NCI-H1694 (cell line): Measurements from ENCODE around the gene TNIK.
"Not testable (repeated sequence)": the region's sequence is repeated elsewhere in the genome, so short reads cannot be mapped to it uniquely, and the experiment has no call there.

ENCODE experiments used
- DNase-seq: peaks from one replicate; lab custom pipeline; 2025; lab: John Stamatoyannopoulos, UW

TNIK gene

GRCh38 chr3:171126478-171127209 lies 333.6 kb downstream of the TNIK start:
- DNase-seq: no peak

- no peak for DNase-seq
These were observed 335.2 kb downstream of the TNIK start for GRCh38 chr3:171125010-171125409.

DNA sequence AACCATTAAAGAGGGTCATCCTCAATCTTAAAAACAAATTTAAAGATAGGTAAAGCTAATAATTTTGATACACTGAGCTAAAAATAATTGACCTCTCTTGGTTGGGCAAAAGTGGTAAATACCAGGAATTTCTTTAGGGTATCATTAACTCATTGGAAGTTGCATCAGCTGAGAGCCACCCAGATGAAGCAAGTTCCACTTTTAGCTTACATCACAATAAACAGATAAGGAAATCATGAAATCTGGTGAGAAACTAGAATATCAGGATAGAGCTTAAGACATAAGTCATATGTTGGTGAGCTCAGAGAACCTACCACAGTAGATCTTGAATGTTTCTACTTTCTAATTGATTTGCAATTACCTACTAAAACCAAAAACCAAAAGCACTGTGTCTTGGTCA lies 336.3 kb downstream of the TNIK start:
- DNase-seq: no peak

- DNase-seq: no peak
These were observed 337.3 kb downstream of the TNIK start for GRCh38 chr3:171122861-171123260.

GRCh38 chr3:171122240-171122639 lies 338.0 kb downstream of the TNIK start:
- DNase-seq: no peak

- DNase-seq: no peak
These were observed 338.4 kb downstream of the TNIK start for GRCh38 chr3:171121801-171122200.

- not testable (repeated sequence) for DNase-seq
These were observed 340.8 kb downstream of the TNIK start for GRCh38 chr3:171119402-171119801.

DNA sequence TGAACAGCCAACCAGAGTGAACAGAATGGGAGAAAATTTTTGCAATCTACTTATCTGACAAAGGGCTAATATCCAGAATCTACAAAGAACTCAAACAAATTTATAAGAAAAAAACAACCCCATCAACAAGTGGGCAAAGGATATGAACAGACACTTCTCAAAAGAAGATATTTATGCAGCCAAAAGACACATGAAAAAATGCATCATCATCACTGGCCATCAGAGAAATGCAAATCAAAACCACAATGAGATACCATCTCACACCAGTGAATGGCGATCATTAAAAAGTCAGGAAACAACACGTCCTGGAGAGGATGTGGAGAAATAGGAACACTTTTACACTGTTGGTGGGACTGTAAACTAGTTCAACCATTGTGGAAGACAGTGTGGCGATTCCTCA lies 341.2 kb downstream of the TNIK start:
- not testable (repeated sequence) for DNase-seq

DNA sequence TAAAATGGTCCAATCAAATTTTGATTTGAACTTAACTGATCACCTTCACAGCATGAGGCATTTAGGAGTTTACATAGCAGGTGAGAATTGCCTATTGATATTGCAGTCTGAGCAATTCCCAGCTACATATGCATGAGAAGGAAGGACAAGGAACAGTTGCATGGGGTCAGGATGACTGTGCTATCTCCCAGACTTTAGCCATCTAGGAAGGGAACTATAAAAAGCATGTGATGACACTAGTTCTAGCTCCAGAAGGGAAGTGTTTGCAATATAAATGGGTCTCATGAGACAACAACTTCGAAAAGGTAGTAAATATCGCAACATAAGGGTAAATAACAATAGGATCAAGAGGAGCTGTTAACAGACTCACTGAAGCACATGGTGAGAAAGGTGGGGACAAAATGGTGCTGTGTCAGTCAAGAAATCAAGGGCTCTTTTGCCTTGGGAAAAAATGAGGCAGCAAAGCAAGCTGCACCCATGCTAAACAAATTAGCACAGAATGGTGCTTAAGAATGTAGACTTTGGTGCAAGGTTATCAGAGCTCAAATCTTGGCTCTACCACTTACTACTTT lies 343.3 kb downstream of the TNIK start:
- no peak for DNase-seq

DNA sequence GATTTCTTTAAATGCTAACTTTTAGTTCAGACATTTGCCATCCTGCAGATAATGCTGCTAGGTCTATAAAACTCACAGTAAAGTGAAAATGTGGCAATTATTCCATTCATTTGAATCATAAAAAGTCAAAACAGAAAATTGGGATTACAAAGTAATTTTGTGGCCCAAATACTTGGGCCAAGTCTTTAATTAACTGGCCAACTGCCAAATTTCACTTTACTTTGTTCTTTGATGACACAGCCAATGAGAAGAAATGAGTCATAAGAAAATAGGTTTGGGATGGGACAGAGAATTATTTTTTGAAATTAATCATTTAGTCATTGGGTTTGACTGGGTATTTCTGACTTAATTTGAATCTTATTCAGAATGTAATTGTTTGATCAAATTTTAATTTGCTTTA lies 343.8 kb downstream of the TNIK start:
- no peak for DNase-seq

GRCh38 chr3:171115667-171116066 lies 344.5 kb downstream of the TNIK start:
- no peak for DNase-seq

DNA sequence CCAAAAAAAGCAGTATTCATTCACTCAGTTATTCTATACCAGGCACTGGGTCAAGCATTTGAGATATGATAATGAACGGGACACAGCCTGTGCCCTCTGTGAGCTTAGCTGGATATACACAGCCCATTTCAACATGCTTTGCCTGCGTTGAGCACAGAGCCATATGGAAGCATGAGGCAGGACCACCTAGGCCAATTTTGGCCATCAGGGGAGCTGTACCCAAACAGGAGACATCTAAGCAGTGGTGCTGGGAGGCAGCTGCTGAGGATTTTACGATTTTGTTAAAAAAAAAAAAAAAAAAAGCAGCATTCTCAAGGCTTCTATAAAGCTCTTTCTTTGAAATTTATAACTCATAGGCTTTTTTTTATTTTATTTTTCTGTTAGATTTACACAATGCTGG lies 346.5 kb downstream of the TNIK start:
- DNase-seq: no peak

DNA sequence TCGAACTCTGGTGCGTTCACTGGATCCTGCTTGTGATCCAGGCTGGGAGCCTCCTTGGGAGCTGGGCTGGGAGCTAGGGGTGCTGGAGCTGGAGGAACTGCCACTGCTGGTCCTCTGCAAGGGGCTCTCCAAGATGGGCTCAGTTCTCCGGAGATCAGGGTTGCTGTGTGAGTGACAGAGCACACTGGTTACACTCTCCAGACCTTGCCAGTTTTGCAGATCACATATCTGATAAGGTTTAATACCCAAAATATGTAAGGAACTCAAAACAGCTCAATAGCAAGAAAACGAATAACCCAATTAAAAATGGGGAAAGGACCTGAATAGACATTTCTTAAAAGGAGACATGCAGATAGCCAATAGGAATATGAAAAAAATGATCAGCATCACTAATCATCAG lies 349.5 kb downstream of the TNIK start:
- no peak for DNase-seq

- DNase-seq: no peak
These were observed 352.1 kb downstream of the TNIK start for GRCh38 chr3:171108066-171108465.

DNA sequence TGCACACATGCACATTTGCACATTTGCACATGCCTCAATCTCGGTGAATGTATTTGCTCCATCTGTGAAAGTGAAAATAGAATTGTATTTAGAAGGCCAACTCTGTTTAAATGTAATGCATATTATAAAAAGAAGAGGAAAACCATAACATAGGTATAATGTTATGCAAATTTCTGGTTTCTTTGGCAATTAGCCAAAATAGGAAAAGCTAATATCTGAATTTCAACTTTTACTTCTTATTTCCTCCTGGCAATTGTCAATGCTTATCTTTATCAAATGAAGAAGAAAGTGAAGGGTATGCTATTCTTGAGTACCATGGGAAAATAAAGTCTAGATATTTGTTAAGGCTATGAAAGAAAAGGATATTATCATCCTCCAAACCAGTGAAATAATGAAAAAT lies 357.0 kb downstream of the TNIK start:
- DNase-seq: no peak

- no peak for DNase-seq
These were observed 358.1 kb downstream of the TNIK start for GRCh38 chr3:171101982-171102641.

GRCh38 chr3:171099911-171100310 lies 360.3 kb downstream of the TNIK start:
- DNase-seq: no peak

DNA sequence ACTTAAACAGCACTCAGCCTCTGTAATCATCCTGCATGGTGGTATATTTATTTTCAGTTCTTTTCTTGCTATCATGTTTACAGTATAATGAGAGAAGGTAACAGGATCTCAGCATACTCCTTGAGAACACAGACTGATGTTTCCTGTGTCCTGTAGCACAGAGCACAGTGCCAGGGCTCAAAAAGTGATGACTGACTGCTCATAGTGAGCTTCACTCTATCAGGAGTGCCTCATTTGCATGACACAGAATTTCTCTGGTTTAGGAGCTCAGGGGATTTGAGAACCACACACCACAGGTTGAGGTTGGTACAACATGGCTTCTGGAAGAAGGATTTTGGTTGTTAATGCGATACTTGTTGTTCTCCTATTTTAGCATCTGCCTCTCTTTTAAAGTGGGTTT lies 365.1 kb downstream of the TNIK start:
- DNase-seq: no peak

- DNase-seq: no peak
These were observed 365.8 kb downstream of the TNIK start for GRCh38 chr3:171094411-171094810.

DNA sequence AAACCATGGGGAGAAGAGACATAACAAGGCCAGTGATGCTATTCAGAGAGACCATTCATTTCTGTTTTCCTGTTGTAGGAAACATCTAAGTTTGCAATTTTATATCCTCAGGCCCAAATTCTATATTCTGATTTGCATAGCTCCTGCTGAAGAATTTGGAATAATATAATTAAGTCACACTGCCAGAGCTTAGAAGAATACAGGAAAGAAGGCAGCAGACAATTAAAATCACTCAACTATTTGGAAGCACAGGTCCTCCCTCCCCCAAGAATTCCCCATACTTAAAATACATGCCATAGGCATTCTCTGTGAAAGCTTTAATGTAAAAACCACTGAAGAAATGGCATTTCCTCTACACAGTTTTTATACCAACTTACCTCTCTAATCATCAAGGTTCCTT lies 366.7 kb downstream of the TNIK start:
- DNase-seq: no peak

DNA sequence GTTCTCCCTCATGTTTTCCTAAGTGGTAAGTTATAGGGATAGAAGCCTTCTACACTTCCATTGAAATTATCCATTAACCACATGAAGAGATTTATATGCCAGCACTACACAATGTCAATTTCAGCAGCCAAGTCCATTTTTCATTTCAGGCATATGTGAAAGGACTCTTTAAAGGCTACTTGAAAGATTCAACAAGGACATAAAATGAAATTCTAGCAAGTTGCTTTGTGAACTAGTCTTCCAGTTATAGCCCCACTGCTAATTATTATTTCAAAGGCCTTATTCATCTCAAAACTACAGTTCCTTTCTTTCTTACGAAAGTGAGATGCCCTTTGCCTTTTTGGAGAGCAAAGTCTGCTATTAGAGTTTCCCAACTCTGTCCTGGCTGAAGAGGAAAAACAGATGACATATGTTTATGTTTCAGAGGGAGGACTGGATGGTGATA lies 367.7 kb downstream of the TNIK start:
- no peak for DNase-seq

DNA sequence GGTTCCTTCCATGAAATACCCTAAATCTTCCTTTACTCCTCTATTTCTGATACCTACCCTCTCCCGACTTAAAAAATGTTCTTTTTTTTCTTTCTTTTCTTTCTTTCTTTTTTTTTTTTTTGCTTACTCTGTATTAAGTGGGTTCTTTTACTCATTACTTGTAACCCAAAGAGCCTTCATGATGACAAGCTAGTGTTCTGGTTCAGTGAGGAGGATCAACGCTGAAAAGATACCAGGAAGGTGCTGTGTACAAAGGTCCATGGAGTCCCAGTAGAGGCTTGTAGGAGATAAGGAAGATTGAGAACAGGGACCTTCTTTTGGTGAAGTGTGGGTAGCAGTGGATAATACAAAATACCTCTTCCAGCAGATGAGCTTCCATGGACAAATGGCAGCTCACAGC lies 369.9 kb downstream of the TNIK start:
- no peak for DNase-seq

GRCh38 chr3:171088964-171089754 lies 371.0 kb downstream of the TNIK start:
- DNase-seq: no peak
